ENCODE measurements around the gene REEP3.
"Not testable (repeated sequence)": the region's sequence is repeated elsewhere in the genome, so short reads cannot be mapped to it uniquely, and the experiment has no call there.

The REEP3 gene

GRCh38 chr10:63553473-63553872 is 32.3 kb downstream of the REEP3 start:
- DNase-seq: no peak

- no peak for DNase-seq
Observed at GRCh38 chr10:63554657-63555056, 33.5 kb downstream of the REEP3 start.

GRCh38 chr10:63555330-63555729 is 34.1 kb downstream of the REEP3 start:
- no peak for DNase-seq

- no peak for DNase-seq
Observed at GRCh38 chr10:63558132-63558784, 37.1 kb downstream of the REEP3 start.

- DNase-seq: no peak
Observed at GRCh38 chr10:63561341-63561740, 40.1 kb downstream of the REEP3 start.

GRCh38 chr10:63562391-63562790 is 41.2 kb downstream of the REEP3 start:
- DNase-seq: no peak

GRCh38 chr10:63562857-63563256 is 41.7 kb downstream of the REEP3 start:
- DNase-seq: no peak

GRCh38 chr10:63563623-63564022 is 42.4 kb downstream of the REEP3 start:
- DNase-seq: no peak

- not testable (repeated sequence) for DNase-seq
Observed at GRCh38 chr10:63564731-63565130, 43.5 kb downstream of the REEP3 start.

GRCh38 chr10:63573068-63573697 is 52.0 kb downstream of the REEP3 start:
- DNase-seq: peak; percentile 41

GRCh38 chr10:63574011-63574410 is 52.8 kb downstream of the REEP3 start:
- no peak for DNase-seq

GRCh38 chr10:63576501-63576900 is 55.3 kb downstream of the REEP3 start:
- DNase-seq: no peak

GRCh38 chr10:63578501-63578900 is 57.3 kb downstream of the REEP3 start:
- no peak for DNase-seq

GRCh38 chr10:63579371-63580014 is 58.3 kb downstream of the REEP3 start:
- DNase-seq: no peak

GRCh38 chr10:63582690-63583089 is 61.5 kb downstream of the REEP3 start:
- no peak for DNase-seq

- no peak for DNase-seq
Observed at GRCh38 chr10:63583397-63583796, 62.2 kb downstream of the REEP3 start.

GRCh38 chr10:63583909-63584724 is 62.9 kb downstream of the REEP3 start:
- DNase-seq: no peak

- no peak for DNase-seq
Observed at GRCh38 chr10:63584725-63585035, 63.5 kb downstream of the REEP3 start.

- no peak for DNase-seq
Observed at GRCh38 chr10:63585041-63585440, 63.8 kb downstream of the REEP3 start.

- DNase-seq: no peak
Observed at GRCh38 chr10:63586043-63586442, 64.8 kb downstream of the REEP3 start.

GRCh38 chr10:63587191-63587590 is 66.0 kb downstream of the REEP3 start:
- no peak for DNase-seq

- DNase-seq: no peak
Observed at GRCh38 chr10:63588436-63589167, 67.4 kb downstream of the REEP3 start.

All from NCI-H1436 treated with DMSO at 0.1 percent for 48 hours (cell line).